ENCODE results near the gene PTPRT. TPM values are rescaled to one million over a fixed set of nuclear protein-coding genes. Genes with fewer than 3 reads are reported as not detected.

Gene PTPRT
- total and polyA plus RNA-seq, 10 of the 15 experiments (the other 5 are each of a cell fraction or from before 2014, with no cell fraction given) = not detected

DNA sequence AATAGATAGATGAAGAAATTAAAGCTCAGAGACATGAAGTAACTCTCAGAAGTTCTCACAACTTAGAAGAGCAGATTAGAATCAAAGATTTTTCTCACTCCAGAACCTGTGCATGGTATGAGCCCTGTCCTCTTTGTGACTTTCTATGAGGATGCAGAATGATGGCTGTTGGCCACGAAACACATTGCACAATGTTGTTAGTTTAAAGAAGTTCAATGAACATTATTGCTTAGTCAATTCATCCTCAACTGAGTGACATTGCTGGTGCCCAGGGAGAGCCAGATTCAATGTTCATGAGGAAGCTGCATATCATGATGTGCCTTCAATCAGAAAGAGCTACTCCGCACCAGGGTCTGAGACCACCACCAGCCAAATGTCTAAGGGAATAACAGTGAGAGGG is 633.1 kb downstream of the PTPRT start (continued):
- no peak for TF ChIP-seq MTA2 (IDR thresholded peaks at IDR 0.05; ENCODE audit: low read depth)

DNA sequence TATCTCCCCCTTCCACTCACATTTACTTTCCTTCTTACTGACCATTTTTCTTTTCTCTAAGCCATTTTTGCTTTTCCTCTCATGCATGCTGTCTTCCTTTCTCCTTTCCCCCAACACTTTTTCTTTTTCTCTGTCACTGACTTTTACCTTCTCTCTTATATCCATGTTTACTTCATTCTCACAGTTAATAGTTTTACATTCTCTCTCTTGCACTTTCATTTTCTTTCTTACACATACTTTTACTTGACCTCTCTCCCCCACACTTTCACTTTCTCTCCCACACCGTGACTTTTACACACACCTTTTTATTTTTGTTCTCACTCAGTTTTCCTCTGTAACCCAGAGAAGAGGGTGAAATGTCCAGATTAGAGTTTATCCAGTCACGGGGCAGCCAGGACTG is 636.3 kb downstream of the PTPRT start:
- Histone ChIP-seq H3K27ac (ENCODE audit: control insufficient read depth, insufficient read depth) (0 out of 2 replicates have a peak overlapping the region, but pooled peaks have one; percentile 9), H3K27me3 (replicated peaks in 1 of 2; ENCODE audit: control insufficient read depth in 2 of 2, insufficient read depth in 2 of 2, low read length in 1 of 2) (no peaks in the 10 kb centered on the region), H3K4me3 (0 out of 2 replicates have a peak overlapping the region, but pooled peaks have one; percentile 14), H2AFZ (ENCODE audit: control insufficient read depth, low read depth, low read length) (peak overlapping the region; percentile 20), H4K20me1 (ENCODE audit: control insufficient read depth, insufficient read depth) (no peaks in the 10 kb centered on the region), H3K4me1 (ENCODE audit: control insufficient read depth, insufficient read depth, low read length) (no peaks in the 10 kb centered on the region), H3K79me2 (ENCODE audit: control insufficient read depth, insufficient read depth, low read length) (no peaks in the 10 kb centered on the region), H3K4me2 (ENCODE audit: control insufficient read depth, insufficient read depth) (peak overlapping the region; percentile 67), H3K9me3 (replicated peaks; ENCODE audit: control insufficient read depth, insufficient read depth, low read length) (no peaks in the 10 kb centered on the region), H3K9ac (ENCODE audit: control insufficient read depth, insufficient read depth, low read length) (peak overlapping the region; percentile 8; the same call in 1 of the 2 replicates), H3K36me3 (ENCODE audit: control insufficient read depth in 2 of 2, insufficient read depth in 2 of 2, low read length in 1 of 2) (no peaks in the 10 kb centered on the region)
- intact Hi-C loops (cut with micrococcal nuclease; ENCODE audit: unreplicated experiment) (no loop called here), in situ Hi-C loops (cut with MboI) (no loop called here)
- SMC1A ChIA-PET (ENCODE audit: uncharacterized antibody, unreplicated experiment) = no interaction called here
- FAIRE-seq (no peak), ATAC-seq (peak; percentile 64), DNase-seq (ENCODE audit: low read depth, low spot score) (no peak)
- CTCF ChIA-PET = interaction anchor here (0.6 kb wide), 1 partner anchor 11 kb away, joined by 3 read pairs; no protein-coding TSS in a partner anchor
- POLR2A ChIA-PET = no interaction called here
- no TSS peak for BruUV-seq (replicated peaks)
- 3% methylated on average over 2 of the region's 2 CpGs for WGBS (ENCODE audit: insufficient coverage, insufficient replicate concordance, low lambda C conversion rate, missing lambda C conversion rate)
- RAD21 ChIA-PET (ENCODE audit: unreplicated experiment) = no interaction called here
- 0 out of 2 replicates have a peak, but pooled peaks have one; percentile 45 for TF ChIP-seq YBX1 (IDR thresholded peaks at IDR 0.05)
- TF ChIP-seq, protein P1, sequence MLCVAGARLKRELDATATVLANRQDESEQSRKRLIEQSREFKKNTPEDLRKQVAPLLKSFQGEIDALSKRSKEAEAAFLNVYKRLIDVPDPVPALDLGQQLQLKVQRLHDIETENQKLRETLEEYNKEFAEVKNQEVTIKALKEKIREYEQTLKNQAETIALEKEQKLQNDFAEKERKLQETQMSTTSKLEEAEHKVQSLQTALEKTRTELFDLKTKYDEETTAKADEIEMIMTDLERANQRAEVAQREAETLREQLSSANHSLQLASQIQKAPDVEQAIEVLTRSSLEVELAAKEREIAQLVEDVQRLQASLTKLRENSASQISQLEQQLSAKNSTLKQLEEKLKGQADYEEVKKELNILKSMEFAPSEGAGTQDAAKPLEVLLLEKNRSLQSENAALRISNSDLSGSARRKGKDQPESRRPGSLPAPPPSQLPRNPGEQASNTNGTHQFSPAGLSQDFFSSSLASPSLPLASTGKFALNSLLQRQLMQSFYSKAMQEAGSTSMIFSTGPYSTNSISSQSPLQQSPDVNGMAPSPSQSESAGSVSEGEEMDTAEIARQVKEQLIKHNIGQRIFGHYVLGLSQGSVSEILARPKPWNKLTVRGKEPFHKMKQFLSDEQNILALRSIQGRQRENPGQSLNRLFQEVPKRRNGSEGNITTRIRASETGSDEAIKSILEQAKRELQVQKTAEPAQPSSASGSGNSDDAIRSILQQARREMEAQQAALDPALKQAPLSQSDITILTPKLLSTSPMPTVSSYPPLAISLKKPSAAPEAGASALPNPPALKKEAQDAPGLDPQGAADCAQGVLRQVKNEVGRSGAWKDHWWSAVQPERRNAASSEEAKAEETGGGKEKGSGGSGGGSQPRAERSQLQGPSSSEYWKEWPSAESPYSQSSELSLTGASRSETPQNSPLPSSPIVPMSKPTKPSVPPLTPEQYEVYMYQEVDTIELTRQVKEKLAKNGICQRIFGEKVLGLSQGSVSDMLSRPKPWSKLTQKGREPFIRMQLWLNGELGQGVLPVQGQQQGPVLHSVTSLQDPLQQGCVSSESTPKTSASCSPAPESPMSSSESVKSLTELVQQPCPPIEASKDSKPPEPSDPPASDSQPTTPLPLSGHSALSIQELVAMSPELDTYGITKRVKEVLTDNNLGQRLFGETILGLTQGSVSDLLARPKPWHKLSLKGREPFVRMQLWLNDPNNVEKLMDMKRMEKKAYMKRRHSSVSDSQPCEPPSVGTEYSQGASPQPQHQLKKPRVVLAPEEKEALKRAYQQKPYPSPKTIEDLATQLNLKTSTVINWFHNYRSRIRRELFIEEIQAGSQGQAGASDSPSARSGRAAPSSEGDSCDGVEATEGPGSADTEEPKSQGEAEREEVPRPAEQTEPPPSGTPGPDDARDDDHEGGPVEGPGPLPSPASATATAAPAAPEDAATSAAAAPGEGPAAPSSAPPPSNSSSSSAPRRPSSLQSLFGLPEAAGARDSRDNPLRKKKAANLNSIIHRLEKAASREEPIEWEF (IDR thresholded peaks at IDR 0.05; ENCODE audit: insufficient replicate concordance, low read depth, low read length) = no peak
- TF ChIP-seq, protein P2, sequence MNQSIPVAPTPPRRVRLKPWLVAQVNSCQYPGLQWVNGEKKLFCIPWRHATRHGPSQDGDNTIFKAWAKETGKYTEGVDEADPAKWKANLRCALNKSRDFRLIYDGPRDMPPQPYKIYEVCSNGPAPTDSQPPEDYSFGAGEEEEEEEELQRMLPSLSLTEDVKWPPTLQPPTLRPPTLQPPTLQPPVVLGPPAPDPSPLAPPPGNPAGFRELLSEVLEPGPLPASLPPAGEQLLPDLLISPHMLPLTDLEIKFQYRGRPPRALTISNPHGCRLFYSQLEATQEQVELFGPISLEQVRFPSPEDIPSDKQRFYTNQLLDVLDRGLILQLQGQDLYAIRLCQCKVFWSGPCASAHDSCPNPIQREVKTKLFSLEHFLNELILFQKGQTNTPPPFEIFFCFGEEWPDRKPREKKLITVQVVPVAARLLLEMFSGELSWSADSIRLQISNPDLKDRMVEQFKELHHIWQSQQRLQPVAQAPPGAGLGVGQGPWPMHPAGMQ (IDR thresholded peaks at IDR 0.05; ENCODE audit: borderline replicate concordance) = no peak
- TF ChIP-seq LARP7 (IDR thresholded peaks at IDR 0.05) = no peak
- no peak for TF ChIP-seq POLR2A (IDR thresholded peaks at IDR 0.05; ENCODE audit: low read depth, low read length)
- peak; percentile 59; the same call in 1 of the 2 replicates for TF ChIP-seq NR2F1 (conservative IDR thresholded peaks at IDR 0.05)
- no peak for TF ChIP-seq NFIC (IDR thresholded peaks at IDR 0.05; ENCODE audit: low read depth, low read length)
- 0 out of 2 replicates have a peak, but pooled peaks have one; percentile 39 for TF ChIP-seq ATF7 (IDR thresholded peaks at IDR 0.05; ENCODE audit: low read depth)
- 0 out of 2 replicates have a peak, but pooled peaks have one; percentile 17 for TF ChIP-seq MTA2 (IDR thresholded peaks at IDR 0.05; ENCODE audit: low read depth)
- TF ChIP-seq FOXM1 (IDR thresholded peaks at IDR 0.05; ENCODE audit: low read depth, low read length) = no peak
- TF ChIP-seq HDAC6 (IDR thresholded peaks at IDR 0.05; ENCODE audit: unreplicated experiment) = no peak
- TF ChIP-seq SMAD5 (IDR thresholded peaks at IDR 0.05; ENCODE audit: low read depth) = no peak
- TF ChIP-seq, protein P3, sequence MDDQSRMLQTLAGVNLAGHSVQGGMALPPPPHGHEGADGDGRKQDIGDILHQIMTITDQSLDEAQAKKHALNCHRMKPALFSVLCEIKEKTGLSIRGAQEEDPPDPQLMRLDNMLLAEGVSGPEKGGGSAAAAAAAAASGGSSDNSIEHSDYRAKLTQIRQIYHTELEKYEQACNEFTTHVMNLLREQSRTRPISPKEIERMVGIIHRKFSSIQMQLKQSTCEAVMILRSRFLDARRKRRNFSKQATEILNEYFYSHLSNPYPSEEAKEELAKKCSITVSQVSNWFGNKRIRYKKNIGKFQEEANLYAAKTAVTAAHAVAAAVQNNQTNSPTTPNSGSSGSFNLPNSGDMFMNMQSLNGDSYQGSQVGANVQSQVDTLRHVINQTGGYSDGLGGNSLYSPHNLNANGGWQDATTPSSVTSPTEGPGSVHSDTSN (IDR thresholded peaks at IDR 0.05; ENCODE audit: insufficient replicate concordance, low read depth, low read length) = no peak
- TF ChIP-seq RFX5 (IDR thresholded peaks at IDR 0.05; ENCODE audit: low read depth, low read length) = no peak
- TF ChIP-seq, protein P4, sequence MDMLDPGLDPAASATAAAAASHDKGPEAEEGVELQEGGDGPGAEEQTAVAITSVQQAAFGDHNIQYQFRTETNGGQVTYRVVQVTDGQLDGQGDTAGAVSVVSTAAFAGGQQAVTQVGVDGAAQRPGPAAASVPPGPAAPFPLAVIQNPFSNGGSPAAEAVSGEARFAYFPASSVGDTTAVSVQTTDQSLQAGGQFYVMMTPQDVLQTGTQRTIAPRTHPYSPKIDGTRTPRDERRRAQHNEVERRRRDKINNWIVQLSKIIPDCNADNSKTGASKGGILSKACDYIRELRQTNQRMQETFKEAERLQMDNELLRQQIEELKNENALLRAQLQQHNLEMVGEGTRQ (IDR thresholded peaks at IDR 0.05; ENCODE audit: borderline replicate concordance, low read depth, low read length) = no peak
- TF ChIP-seq TARDBP (IDR thresholded peaks at IDR 0.05; ENCODE audit: borderline replicate concordance) = no peak
